Tibial artery (tissue), 4 donors: ENCODE results near the gene CPSF4L.

ENCODE experiments used
- DNase-seq, 2 donors: peaks; one replicate each; pipeline ENCODE4 v3.0.0-alpha.2; 2019
- H3K27ac ChIP-seq, 2 donors: fragments of 200-600 bp; sonication (generic) in 1 of 2; 1 replicate in 1 of 2; 2 replicates in 1 of 2; pipeline ENCODE4 v1.5.1; 2018 to 2019; ENCODE audit warnings: mild to moderate bottlenecking in 1 of 2
- H3K27me3 ChIP-seq, 2 donors: fragments of 200-600 bp; sonication (generic) in 1 of 2; one replicate each; pipeline versions ENCODE4 v1.5.1 to v1.6.0; 2016 to 2019
- H3K36me3 ChIP-seq, 3 donors: fragments of 200-600 bp; sonication (generic) in 2 of 3; one replicate each; pipeline ENCODE4 v1.5.1; 2016 to 2019; ENCODE audit warnings: mild to moderate bottlenecking in 2 of 3
- H3K4me1 ChIP-seq, 4 donors: fragments of 200-600 bp; sonication (generic) in 2 of 4; 1 replicate in 3 of 4; 2 replicates in 1 of 4; pipeline ENCODE4 v1.5.1; 2016 to 2019
- H3K4me3 ChIP-seq, 2 donors: fragments of 200-600 bp; sonication (generic) in 1 of 2; 1 replicate in 1 of 2; 2 replicates in 1 of 2; pipeline ENCODE4 v1.5.1; 2018 to 2019; ENCODE audit warnings: mild to moderate bottlenecking in 2 of 2
- H3K9me3 ChIP-seq, 3 donors: fragments of 200-600 bp; sonication (generic) in 1 of 3; one replicate each; pipeline ENCODE4 v1.5.1; 2016 to 2019
- CTCF ChIP-seq, 2 experiments: fragments of 200-600 bp in 1 of 2; fragments of 450-650 bp in 1 of 2; IDR thresholded peaks; one replicate each; pipeline ENCODE4 v1.5.1; 2017 to 2019; ENCODE audit warnings: antibody characterized with exemption in 2 of 2, mild to moderate bottlenecking in 1 of 2, moderate library complexity in 1 of 2
- intact Hi-C: fragments of 100-400 bp; cut with DNase I; formaldehyde crosslinking; loops from one replicate; pipeline ENCODE4 v1.15.0; 2023; ENCODE audit warnings: low total_unique reads

The CPSF4L gene

DNA sequence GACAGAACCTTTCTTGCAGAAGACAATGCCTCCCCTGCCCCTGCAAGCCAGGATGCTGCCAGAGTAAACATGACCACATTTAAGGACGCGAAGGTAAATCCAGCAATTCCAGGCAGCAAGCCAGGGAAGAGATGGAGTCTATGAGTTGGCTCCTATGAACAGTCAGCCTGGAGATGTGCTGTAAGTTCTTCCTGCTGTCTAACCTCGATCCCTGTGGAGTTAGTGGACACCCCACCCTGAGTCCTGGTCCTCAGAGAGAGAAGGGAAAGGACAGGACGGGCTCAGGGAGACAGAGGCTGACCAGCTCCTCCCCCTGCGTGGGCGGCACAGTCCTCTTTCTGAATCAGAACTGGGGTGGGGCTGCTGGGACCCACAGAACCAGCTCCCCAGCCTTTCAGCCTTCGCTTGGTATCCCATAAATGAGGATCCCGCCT, 25.2 kb upstream of the CPSF4L start:
- no peaks in the 10 kb centered on the region for H3K9me3 ChIP-seq
- no peak for TF ChIP-seq CTCF (IDR thresholded peaks at IDR 0.05)
- H3K27me3 ChIP-seq: no peaks in the 10 kb centered on the region
- intact Hi-C loops: no loop called here
- DNase-seq: peak in 1 of 2 donors; percentile 20
- H3K4me1 ChIP-seq: peaks cover 2 to 93% (median 78%) of the 10 kb centered on the region in 4 donors
- peaks cover 12 to 30% (median 16%) of the 10 kb centered on the region in 3 donors for H3K36me3 ChIP-seq
- H3K4me3 ChIP-seq: no peak overlapping the region
- H3K27ac ChIP-seq: peak overlapping the region; percentile 33 to 40

DNA sequence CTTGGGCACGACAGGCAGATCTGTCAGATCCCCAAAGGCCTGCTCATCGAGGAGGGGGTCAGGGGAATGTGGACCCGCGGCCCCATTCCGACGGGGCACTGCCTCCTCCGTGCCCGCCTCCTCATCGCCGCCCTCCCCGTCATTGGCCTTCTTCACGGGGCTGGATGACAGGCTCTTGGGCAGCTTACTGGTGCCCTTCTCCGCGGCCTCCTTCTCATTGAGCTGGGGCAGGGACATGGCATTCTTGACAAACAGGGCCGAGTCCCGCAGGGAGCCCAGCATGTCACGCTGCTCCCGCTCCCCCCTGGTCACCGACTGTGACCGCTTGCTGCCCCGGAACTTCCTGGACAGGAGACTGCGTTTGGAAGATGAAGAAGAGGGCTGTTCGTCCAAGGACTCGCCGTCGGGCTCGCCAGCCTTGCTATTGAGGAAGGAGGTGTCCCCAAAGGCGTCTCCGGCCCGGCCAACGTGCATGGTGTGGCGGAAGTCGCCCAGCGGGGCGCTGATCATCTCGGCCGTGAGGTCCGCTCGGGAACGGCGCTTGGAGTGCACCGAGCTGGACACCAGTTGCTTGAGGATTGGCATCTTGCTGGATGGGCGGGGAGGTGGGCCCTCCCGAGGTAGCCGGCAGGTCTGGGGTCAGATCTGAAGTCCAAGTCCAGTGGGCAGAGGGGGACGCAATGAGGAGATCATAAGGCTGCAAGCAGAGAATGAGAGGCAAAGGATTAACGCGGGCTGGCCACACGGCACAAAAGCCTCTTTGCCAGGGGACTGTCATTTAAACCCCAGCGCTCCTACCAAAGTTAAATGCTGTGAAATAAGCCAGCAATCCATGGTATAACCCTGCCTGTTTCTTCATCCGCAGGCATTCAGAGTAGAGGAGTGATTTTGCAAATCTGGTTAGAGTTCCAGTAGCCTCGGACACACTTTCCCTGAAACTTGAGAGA, 24.5 kb upstream of the CPSF4L start:
- Histone ChIP-seq H3K4me3 (no peak overlapping the region), H3K36me3 (peaks cover 12 to 34% (median 16%) of the 10 kb centered on the region in 3 donors), H3K9me3 (no peaks in the 10 kb centered on the region), H3K27me3 (no peaks in the 10 kb centered on the region), H3K27ac (peak overlapping the region; percentile 76 to 87), H3K4me1 (peaks cover 0 to 86% (median 73%) of the 10 kb centered on the region in 4 donors)
- intact Hi-C loops: no loop called here
- TF ChIP-seq CTCF (IDR thresholded peaks at IDR 0.05): no peak
- no peak for DNase-seq

GRCh38 chr17:73285603-73285908, 23.9 kb upstream of the CPSF4L start:
- H3K27me3 ChIP-seq: no peaks in the 10 kb centered on the region
- no peak for TF ChIP-seq CTCF (IDR thresholded peaks at IDR 0.05)
- peak overlapping the region; percentile 76 to 87 for H3K27ac ChIP-seq
- H3K4me1 ChIP-seq: peaks cover 0 to 79% (median 67%) of the 10 kb centered on the region in 4 donors
- no peaks in the 10 kb centered on the region for H3K9me3 ChIP-seq
- peaks cover 12 to 34% (median 16%) of the 10 kb centered on the region in 3 donors for H3K36me3 ChIP-seq
- intact Hi-C loops: no loop called here
- DNase-seq: no peak
- H3K4me3 ChIP-seq: no peak overlapping the region

GRCh38 chr17:73284906-73285602, 23.4 kb upstream of the CPSF4L start:
- Histone ChIP-seq H3K36me3 (peaks cover 12 to 34% (median 16%) of the 10 kb centered on the region in 3 donors), H3K27ac (peak overlapping the region; percentile 76 to 87), H3K4me1 (peaks cover 0 to 74% (median 62%) of the 10 kb centered on the region in 4 donors), H3K9me3 (no peaks in the 10 kb centered on the region), H3K27me3 (no peaks in the 10 kb centered on the region), H3K4me3 (no peak overlapping the region)
- TF ChIP-seq CTCF (IDR thresholded peaks at IDR 0.05): no peak
- intact Hi-C loops: no loop called here
- DNase-seq: no peak

GRCh38 chr17:73284354-73284753, 22.7 kb upstream of the CPSF4L start:
- Histone ChIP-seq H3K4me1 (peaks cover 0 to 69% (median 58%) of the 10 kb centered on the region in 4 donors), H3K27ac (peak overlapping the region; percentile 76 to 87), H3K36me3 (peaks cover 12 to 34% (median 16%) of the 10 kb centered on the region in 3 donors), H3K9me3 (no peaks in the 10 kb centered on the region), H3K4me3 (no peak overlapping the region), H3K27me3 (no peaks in the 10 kb centered on the region)
- intact Hi-C loops: no loop called here
- DNase-seq: no peak
- no peak for TF ChIP-seq CTCF (IDR thresholded peaks at IDR 0.05)
